Measurements from ENCODE around the gene MTCL1. TPM values are rescaled to one million over a fixed set of nuclear protein-coding genes. Genes with fewer than 3 reads are reported as not detected.

MTCL1 gene
- polyA plus RNA-seq, 1 experiment: 56.6 TPM

GRCh38 chr18:8763611-8764010 is 58.3 kb downstream of the MTCL1 start:
- DNase-seq (ENCODE audit: low read depth, low spot score): no peak

GRCh38 chr18:8765783-8766463 is 60.6 kb downstream of the MTCL1 start:
- Histone ChIP-seq H3K4me3 (ENCODE audit: low read depth, low read length) (no peak overlapping the region), H3K27me3 (ENCODE audit: control insufficient read depth, insufficient read depth, low read length) (no peaks in the 10 kb centered on the region), H3K27ac (ENCODE audit: low read depth, low read length) (no peak overlapping the region), H3K9me3 (ENCODE audit: control insufficient read depth, insufficient read depth, low read length) (peaks cover 3% of the 10 kb centered on the region; the same call in 1 of the 2 replicates)
- POLR2A ChIA-PET: interaction anchor here (0.6 kb wide), 1 partner anchor 41 kb away, joined by 5 read pairs; no protein-coding TSS in a partner anchor
- no peak for TF ChIP-seq CTCF (IDR thresholded peaks at IDR 0.05; ENCODE audit: low read depth, low read length)
- CTCF ChIA-PET: interaction anchor here (0.6 to 1.7 kb wide), 2 partner anchors 69 to 134 kb away, joined by 4 to 6 read pairs; no protein-coding TSS in a partner anchor
- no peak for DNase-seq (ENCODE audit: low read depth, low spot score)

More at GRCh38 chr18:8763611-8764010, 58.3 kb downstream of the MTCL1 start:
- no peaks in the 10 kb centered on the region for H3K27me3 ChIP-seq (ENCODE audit: control insufficient read depth, insufficient read depth, low read length)
- H3K4me3 ChIP-seq (ENCODE audit: low read depth, low read length): no peak overlapping the region
- CTCF ChIA-PET: no interaction called here
- no peak for TF ChIP-seq CTCF (IDR thresholded peaks at IDR 0.05; ENCODE audit: low read depth, low read length)
- peaks cover 6% of the 10 kb centered on the region for H3K9me3 ChIP-seq (ENCODE audit: control insufficient read depth, insufficient read depth, low read length)
- no peak overlapping the region for H3K27ac ChIP-seq (ENCODE audit: low read depth, low read length)
- POLR2A ChIA-PET: no interaction called here

DNA sequence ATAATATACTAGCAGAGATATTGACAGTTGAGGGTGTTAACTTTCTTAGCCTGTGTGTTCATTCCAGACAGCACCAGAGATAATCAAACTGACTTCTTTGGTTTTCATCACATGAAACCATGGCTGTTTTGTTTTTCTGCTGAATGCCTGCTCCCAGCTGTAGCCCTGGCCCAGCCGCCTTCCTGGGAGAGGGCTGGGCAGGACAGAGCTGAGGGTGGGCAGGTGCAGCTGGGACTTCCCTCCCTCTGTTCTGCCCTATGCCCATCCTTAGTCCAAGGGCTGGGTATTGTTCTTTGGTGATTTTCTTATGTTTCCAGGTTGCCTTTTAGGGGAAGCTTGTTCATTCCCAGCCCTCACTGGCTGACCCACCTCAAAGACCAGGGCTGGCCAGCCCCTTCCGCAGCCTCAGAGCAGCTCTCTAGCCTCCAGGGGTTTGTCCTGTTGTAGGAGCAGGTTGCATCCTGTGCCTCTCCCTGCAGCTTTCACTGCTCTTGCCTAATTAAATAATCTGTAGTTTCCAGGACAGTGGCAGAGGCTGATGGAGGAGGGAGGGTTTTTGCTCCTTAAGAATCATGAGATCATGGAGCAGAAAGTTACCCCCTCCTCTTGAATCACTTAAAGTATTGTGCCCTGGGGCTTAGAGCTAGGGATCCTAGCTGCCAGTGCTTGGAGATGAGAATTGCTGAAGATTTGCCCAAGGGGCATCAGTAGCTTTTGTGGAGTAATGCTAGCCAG is 61.4 kb downstream of the MTCL1 start:
- no peak for TF ChIP-seq CTCF (IDR thresholded peaks at IDR 0.05; ENCODE audit: low read depth, low read length)
- H3K27me3 ChIP-seq (ENCODE audit: control insufficient read depth, insufficient read depth, low read length): no peaks in the 10 kb centered on the region
- ChIA-PET CTCF (interaction anchor here (0.5 to 1.7 kb wide), 2 partner anchors 56 to 70 kb away, joined by 5 to 6 read pairs; no protein-coding TSS in a partner anchor), POLR2A (interaction anchor here (0.5 kb wide), 1 partner anchor 34 kb away, joined by 6 read pairs; no protein-coding TSS in a partner anchor)
- no peak overlapping the region for H3K27ac ChIP-seq (ENCODE audit: low read depth, low read length)
- DNase-seq (ENCODE audit: low read depth, low spot score): no peak
- no peak overlapping the region for H3K4me3 ChIP-seq (ENCODE audit: low read depth, low read length)
- H3K9me3 ChIP-seq (ENCODE audit: control insufficient read depth, insufficient read depth, low read length): no peaks in the 10 kb centered on the region; the same call in 1 of the 2 replicates

GRCh38 chr18:8767340-8767739 is 62.0 kb downstream of the MTCL1 start:
- Histone ChIP-seq H3K27me3 (ENCODE audit: control insufficient read depth, insufficient read depth, low read length) (no peaks in the 10 kb centered on the region), H3K4me3 (ENCODE audit: low read depth, low read length) (no peak overlapping the region), H3K9me3 (ENCODE audit: control insufficient read depth, insufficient read depth, low read length) (no peaks in the 10 kb centered on the region), H3K27ac (ENCODE audit: low read depth, low read length) (no peak overlapping the region)
- POLR2A ChIA-PET: no interaction called here
- no peak for DNase-seq (ENCODE audit: low read depth, low spot score)
- no peak for TF ChIP-seq CTCF (IDR thresholded peaks at IDR 0.05; ENCODE audit: low read depth, low read length)
- CTCF ChIA-PET: interaction anchor here (0.5 kb wide), 1 partner anchor 57 kb away, joined by 5 read pairs; no protein-coding TSS in a partner anchor

All from AG04450 (cell line).